Measurements from ENCODE around the gene TNFAIP8L2. TPM values are rescaled to one million over a fixed set of nuclear protein-coding genes. Genes with fewer than 3 reads are reported as not detected.

Gene TNFAIP8L2
- total and polyA plus RNA-seq, 2 donors (not counting 1 experiment from before 2014, with no cell fraction given), result not detected

DNA sequence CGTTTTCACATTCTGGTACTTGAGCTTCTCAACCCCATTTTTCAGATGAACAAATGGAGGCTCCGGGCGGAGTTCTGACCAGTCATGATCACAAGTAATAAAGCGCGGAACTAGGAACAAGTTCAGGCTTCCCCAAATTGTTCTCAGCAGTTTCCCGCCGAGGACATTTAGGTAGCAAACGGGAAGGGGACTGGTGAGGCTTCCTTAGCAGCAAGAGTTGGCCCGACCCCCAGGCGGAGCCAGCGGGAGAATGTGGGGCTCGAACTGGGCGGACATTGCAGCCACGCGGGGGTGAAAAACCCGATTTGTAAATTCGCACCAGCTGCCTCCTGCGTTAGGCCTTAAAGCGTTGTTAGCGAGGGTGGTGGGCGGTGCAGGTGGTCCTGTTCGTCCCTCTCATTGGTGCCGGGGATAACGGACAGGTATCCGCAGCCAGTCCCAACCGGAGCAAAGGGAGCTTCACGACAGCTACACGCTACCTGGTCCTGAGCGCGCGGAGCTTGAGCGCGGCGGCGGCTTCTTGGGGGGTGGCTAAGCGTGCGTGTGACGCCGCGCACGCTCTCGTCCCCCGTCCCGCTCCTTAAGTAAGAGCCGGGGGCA is 25.4 kb upstream of the TNFAIP8L2 start:
- peak overlapping the region; percentile 15 for H2AFZ ChIP-seq (ENCODE audit: low read length)
- H3K4me2 ChIP-seq (ENCODE audit: extremely low read depth, insufficient read depth, low read length), result peak overlapping the region; percentile 21
- H3K4me3 ChIP-seq (replicated peaks in 1 of 4; ENCODE audit: control extremely low read depth in 1 of 4, insufficient read depth in 1 of 4, low read depth in 3 of 4, low read length in 4 of 4), result peak overlapping the region; percentile 29 to 47 (median 40)
- H3K27me3 ChIP-seq (ENCODE audit: control insufficient read depth, insufficient read depth, low read length), result no peaks in the 10 kb centered on the region
- H4K20me1 ChIP-seq (ENCODE audit: control insufficient read depth, extremely low read depth, insufficient read depth, low read length), result no peaks in the 10 kb centered on the region
- H3K36me3 ChIP-seq (ENCODE audit: control insufficient read depth, insufficient read depth, low read length), result no peaks in the 10 kb centered on the region
- DNase-seq (ENCODE audit: low read depth in 2 of 2), result peak; percentile 88 to 91
- H3K9ac ChIP-seq (ENCODE audit: insufficient read depth, low read length), result no peak overlapping the region
- peaks cover 6% of the 10 kb centered on the region for H3K4me1 ChIP-seq (ENCODE audit: control insufficient read depth, extremely low read depth, insufficient read depth, low read length)
- H3K9me3 ChIP-seq (ENCODE audit: control insufficient read depth, insufficient read depth, low read depth, low read length), result no peaks in the 10 kb centered on the region
- no peak overlapping the region for H3K27ac ChIP-seq (ENCODE audit: insufficient read depth, low read length)
- TF ChIP-seq EZH2 (IDR thresholded peaks at IDR 0.05; ENCODE audit: low read length, missing control alignments), result no peak
- TF ChIP-seq, protein P1, sequence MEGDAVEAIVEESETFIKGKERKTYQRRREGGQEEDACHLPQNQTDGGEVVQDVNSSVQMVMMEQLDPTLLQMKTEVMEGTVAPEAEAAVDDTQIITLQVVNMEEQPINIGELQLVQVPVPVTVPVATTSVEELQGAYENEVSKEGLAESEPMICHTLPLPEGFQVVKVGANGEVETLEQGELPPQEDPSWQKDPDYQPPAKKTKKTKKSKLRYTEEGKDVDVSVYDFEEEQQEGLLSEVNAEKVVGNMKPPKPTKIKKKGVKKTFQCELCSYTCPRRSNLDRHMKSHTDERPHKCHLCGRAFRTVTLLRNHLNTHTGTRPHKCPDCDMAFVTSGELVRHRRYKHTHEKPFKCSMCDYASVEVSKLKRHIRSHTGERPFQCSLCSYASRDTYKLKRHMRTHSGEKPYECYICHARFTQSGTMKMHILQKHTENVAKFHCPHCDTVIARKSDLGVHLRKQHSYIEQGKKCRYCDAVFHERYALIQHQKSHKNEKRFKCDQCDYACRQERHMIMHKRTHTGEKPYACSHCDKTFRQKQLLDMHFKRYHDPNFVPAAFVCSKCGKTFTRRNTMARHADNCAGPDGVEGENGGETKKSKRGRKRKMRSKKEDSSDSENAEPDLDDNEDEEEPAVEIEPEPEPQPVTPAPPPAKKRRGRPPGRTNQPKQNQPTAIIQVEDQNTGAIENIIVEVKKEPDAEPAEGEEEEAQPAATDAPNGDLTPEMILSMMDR (conservative IDR thresholded peaks at IDR 0.05 in 1 of 2, IDR thresholded peaks at IDR 0.05 in 1 of 2; ENCODE audit: low read depth in 1 of 2, low read length in 2 of 2), result peak in 1 of 2 donors; percentile 2
- H3K79me2 ChIP-seq (ENCODE audit: control insufficient read depth, insufficient read depth, low read length), result no peaks in the 10 kb centered on the region

- Histone ChIP-seq H3K4me3 (replicated peaks in 1 of 4; ENCODE audit: control extremely low read depth in 1 of 4, insufficient read depth in 1 of 4, low read depth in 3 of 4, low read length in 4 of 4) (peak overlapping the region; percentile 29 to 47 (median 40)), H3K9ac (ENCODE audit: insufficient read depth, low read length) (no peak overlapping the region), H3K4me2 (ENCODE audit: extremely low read depth, insufficient read depth, low read length) (peak overlapping the region; percentile 21), H3K27ac (ENCODE audit: insufficient read depth, low read length) (no peak overlapping the region), H3K4me1 (ENCODE audit: control insufficient read depth, extremely low read depth, insufficient read depth, low read length) (peaks cover 6% of the 10 kb centered on the region), H3K9me3 (ENCODE audit: control insufficient read depth, insufficient read depth, low read depth, low read length) (no peaks in the 10 kb centered on the region), H3K27me3 (ENCODE audit: control insufficient read depth, insufficient read depth, low read length) (no peaks in the 10 kb centered on the region), H2AFZ (ENCODE audit: low read length) (peak overlapping the region; percentile 15), H3K36me3 (ENCODE audit: control insufficient read depth, insufficient read depth, low read length) (no peaks in the 10 kb centered on the region), H4K20me1 (ENCODE audit: control insufficient read depth, extremely low read depth, insufficient read depth, low read length) (no peaks in the 10 kb centered on the region), H3K79me2 (ENCODE audit: control insufficient read depth, insufficient read depth, low read length) (no peaks in the 10 kb centered on the region)
- peak in 1 of 2 donors; percentile 30 for DNase-seq (ENCODE audit: low read depth in 2 of 2)
- TF ChIP-seq, protein P1 (conservative IDR thresholded peaks at IDR 0.05 in 1 of 2, IDR thresholded peaks at IDR 0.05 in 1 of 2; ENCODE audit: low read depth in 1 of 2, low read length in 2 of 2), result no peak
- no peak for TF ChIP-seq EZH2 (IDR thresholded peaks at IDR 0.05; ENCODE audit: low read length, missing control alignments)
Observed at GRCh38 chr1:151131701-151132334, 24.6 kb upstream of the TNFAIP8L2 start.

GRCh38 chr1:151132335-151133017 is 24.0 kb upstream of the TNFAIP8L2 start:
- Histone ChIP-seq H3K4me1 (ENCODE audit: control insufficient read depth, extremely low read depth, insufficient read depth, low read length) (peaks cover 6% of the 10 kb centered on the region), H2AFZ (ENCODE audit: low read length) (no peak overlapping the region), H4K20me1 (ENCODE audit: control insufficient read depth, extremely low read depth, insufficient read depth, low read length) (no peaks in the 10 kb centered on the region), H3K27me3 (ENCODE audit: control insufficient read depth, insufficient read depth, low read length) (no peaks in the 10 kb centered on the region), H3K9me3 (ENCODE audit: control insufficient read depth, insufficient read depth, low read depth, low read length) (no peaks in the 10 kb centered on the region), H3K36me3 (ENCODE audit: control insufficient read depth, insufficient read depth, low read length) (no peaks in the 10 kb centered on the region), H3K9ac (ENCODE audit: insufficient read depth, low read length) (no peak overlapping the region), H3K27ac (ENCODE audit: insufficient read depth, low read length) (no peak overlapping the region), H3K4me2 (ENCODE audit: extremely low read depth, insufficient read depth, low read length) (no peak overlapping the region), H3K4me3 (replicated peaks in 1 of 4; ENCODE audit: control extremely low read depth in 1 of 4, insufficient read depth in 1 of 4, low read depth in 3 of 4, low read length in 4 of 4) (no peak overlapping the region), H3K79me2 (ENCODE audit: control insufficient read depth, insufficient read depth, low read length) (no peaks in the 10 kb centered on the region)
- no peak for TF ChIP-seq EZH2 (IDR thresholded peaks at IDR 0.05; ENCODE audit: low read length, missing control alignments)
- TF ChIP-seq, protein P1 (conservative IDR thresholded peaks at IDR 0.05 in 1 of 2, IDR thresholded peaks at IDR 0.05 in 1 of 2; ENCODE audit: low read depth in 1 of 2, low read length in 2 of 2), result no peak
- DNase-seq (ENCODE audit: low read depth in 2 of 2), result no peak
